ENCODE data around the gene SGSM1. TPM values are rescaled to one million over a fixed set of nuclear protein-coding genes. Genes with fewer than 3 reads are reported as not detected.

SGSM1 gene
- polyA plus RNA-seq, 1 of the 3 experiments (the other 2 are of a cell fraction) = 0.15 TPM

GRCh38 chr22:24867323-24868022 lies 61.5 kb downstream of the SGSM1 start:
- ChIA-PET POLR2A (interaction anchor here (0.6 kb wide), 1 partner anchor 157 kb away, joined by 3 read pairs; no protein-coding TSS in a partner anchor), CTCF (interaction anchor here (0.8 to 3.7 kb wide), 4 partner anchors 10 to 99 kb away, joined by 3 to 13 read pairs (median 6); no protein-coding TSS in a partner anchor)
- TF ChIP-seq POLR2AphosphoS5 (IDR thresholded peaks at IDR 0.05; ENCODE audit: low read depth, low read length) = no peak
- Histone ChIP-seq H2AFZ (ENCODE audit: low read depth) (no peak overlapping the region), H3F3A (replicated peaks; ENCODE audit: insufficient read depth) (no peaks in the 10 kb centered on the region), H3K4me3 (ENCODE audit: low read depth in 2 of 2, low read length in 1 of 2) (no peak overlapping the region), H3K9me3 (no peaks in the 10 kb centered on the region), H3K4me1 (ENCODE audit: control insufficient read depth in 1 of 2, insufficient read depth in 2 of 2, low read depth in 1 of 2, low read length in 1 of 2) (no peaks in the 10 kb centered on the region), H3K9ac (no peak overlapping the region), H3K9me2 (no peaks in the 10 kb centered on the region), H4K20me1 (ENCODE audit: insufficient read depth) (no peaks in the 10 kb centered on the region), H3K4me2 (no peak overlapping the region), H3K27me3 (ENCODE audit: insufficient read depth) (no peaks in the 10 kb centered on the region; the same call in 1 of the 2 replicates), H3K79me2 (ENCODE audit: insufficient read depth) (no peaks in the 10 kb centered on the region), H3K27ac (ENCODE audit: low read depth in 2 of 2, low read length in 1 of 2) (no peak overlapping the region), H3K36me3 (replicated peaks in 1 of 2; ENCODE audit: control insufficient read depth in 1 of 2, insufficient read depth in 2 of 2, low read length in 1 of 2) (no peaks in the 10 kb centered on the region)
- WGBS (ENCODE audit: low lambda C conversion rate) = 40% methylated on average over 8 of the region's 8 CpGs
- no peak for DNase-seq

GRCh38 chr22:24868979-24869378 lies 63.0 kb downstream of the SGSM1 start:
- Histone ChIP-seq H3K4me1 (ENCODE audit: control insufficient read depth in 1 of 2, insufficient read depth in 2 of 2, low read depth in 1 of 2, low read length in 1 of 2) (no peaks in the 10 kb centered on the region), H3K4me3 (ENCODE audit: low read depth in 2 of 2, low read length in 1 of 2) (no peak overlapping the region), H3K4me2 (no peak overlapping the region), H3F3A (replicated peaks; ENCODE audit: insufficient read depth) (no peaks in the 10 kb centered on the region), H3K27ac (ENCODE audit: low read depth in 2 of 2, low read length in 1 of 2) (no peak overlapping the region), H3K27me3 (ENCODE audit: insufficient read depth) (no peaks in the 10 kb centered on the region; the same call in 1 of the 2 replicates), H4K20me1 (ENCODE audit: insufficient read depth) (no peaks in the 10 kb centered on the region), H3K36me3 (replicated peaks in 1 of 2; ENCODE audit: control insufficient read depth in 1 of 2, insufficient read depth in 2 of 2, low read length in 1 of 2) (no peaks in the 10 kb centered on the region), H3K79me2 (ENCODE audit: insufficient read depth) (no peaks in the 10 kb centered on the region), H3K9me2 (no peaks in the 10 kb centered on the region), H3K9ac (no peak overlapping the region), H3K9me3 (no peaks in the 10 kb centered on the region), H2AFZ (ENCODE audit: low read depth) (no peak overlapping the region)
- POLR2A ChIA-PET = no interaction called here
- CTCF ChIA-PET = no interaction called here
- DNase-seq = no peak
- 30% methylated on average over 5 of the region's 7 CpGs for WGBS (ENCODE audit: low lambda C conversion rate)
- TF ChIP-seq USF2 (IDR thresholded peaks at IDR 0.05; ENCODE audit: borderline replicate concordance, low read depth, low read length) (no peak), FOXM1 (IDR thresholded peaks at IDR 0.05; ENCODE audit: low read depth) (no peak), ELF1 (IDR thresholded peaks at IDR 0.05) (no peak), PBX3 (IDR thresholded peaks at IDR 0.05) (no peak), RFX5 (IDR thresholded peaks at IDR 0.05; ENCODE audit: low read length) (no peak), JUND (IDR thresholded peaks at IDR 0.05) (no peak), IRF3 (IDR thresholded peaks at IDR 0.05; ENCODE audit: low read depth, low read length) (no peak), EZH2phosphoT487 (IDR thresholded peaks at IDR 0.05; ENCODE audit: borderline replicate concordance, low read depth) (no peak), GATA2 (CRISPR knock-in tag; IDR thresholded peaks at IDR 0.05) (no peak), EP300 (IDR thresholded peaks at IDR 0.05; ENCODE audit: borderline replicate concordance in 1 of 2, low read depth in 1 of 2, low read length in 1 of 2) (no peak), TCF12 (IDR thresholded peaks at IDR 0.05) (no peak), GABPA (IDR thresholded peaks at IDR 0.05; ENCODE audit: low read depth) (no peak)

Data from SK-N-SH (cell line).